H9 (cell line): Measurements from ENCODE around the gene CDH7. TPM values are rescaled to one million over a fixed set of nuclear protein-coding genes. Genes with fewer than 3 reads are reported as not detected.

Experiments used
- DNase-seq: peaks from one replicate; pipeline ENCODE4 v3.0.0-alpha.2; 2017
- H2AFZ ChIP-seq: one replicate; pipeline ENCODE4 v1.6.1; 2013; ENCODE audit warnings: mild to moderate bottlenecking, low read length, control low read depth, moderate library complexity
- H2AK5ac ChIP-seq: 2 replicates; pipeline ENCODE4 v1.6.1; 2013; ENCODE audit warnings: low read length, control low read depth, mixed read lengths; ENCODE audit not compliant: insufficient read length
- H2BK120ac ChIP-seq: one replicate; pipeline ENCODE4 v1.6.1; 2013; ENCODE audit warnings: low read depth, mild to moderate bottlenecking, low read length, control low read depth, inconsistent platforms; ENCODE audit not compliant: poor library complexity, severe bottlenecking
- H2BK12ac ChIP-seq: 2 replicates; pipeline ENCODE4 v1.6.1; 2013; ENCODE audit warnings: low read length, control low read depth, mixed read lengths, low read depth; ENCODE audit not compliant: insufficient read length
- H2BK15ac ChIP-seq: 2 replicates; pipeline ENCODE4 v1.6.1; 2013; ENCODE audit warnings: low read depth, low read length, control low read depth
- H2BK20ac ChIP-seq: one replicate; pipeline ENCODE4 v1.6.1; 2013; ENCODE audit warnings: low read depth, mild to moderate bottlenecking, low read length, control low read depth, inconsistent platforms; ENCODE audit not compliant: poor library complexity, severe bottlenecking
- H2BK5ac ChIP-seq: 2 replicates; pipeline ENCODE4 v1.6.1; 2013; ENCODE audit warnings: low read length, control low read depth, mixed read lengths; ENCODE audit not compliant: insufficient read length
- H3K14ac ChIP-seq: 2 replicates; pipeline ENCODE4 v1.6.1; 2013; ENCODE audit warnings: low read length, control low read depth; ENCODE audit not compliant: insufficient read depth
- H3K18ac ChIP-seq: 2 replicates; pipeline ENCODE4 v1.6.1; 2013; ENCODE audit warnings: low read depth, mild to moderate bottlenecking, mixed read lengths, low read length, control low read depth; ENCODE audit not compliant: insufficient read length
- H3K23ac ChIP-seq: 2 replicates; pipeline ENCODE4 v1.6.1; 2013; ENCODE audit warnings: low read length, control low read depth, mixed read lengths, low read depth; ENCODE audit not compliant: insufficient read length
- H3K23me2 ChIP-seq: 2 replicates; pipeline ENCODE4 v1.6.1; 2013; ENCODE audit warnings: low read depth, mild to moderate bottlenecking, mixed read lengths, low read length, control low read depth; ENCODE audit not compliant: insufficient read length, poor library complexity, severe bottlenecking
- H3K27ac ChIP-seq: 2 replicates; pipeline ENCODE4 v1.5.1; 2013; ENCODE audit warnings: low read length, control low read depth, mixed read lengths, low read depth; ENCODE audit not compliant: insufficient read length
- H3K27me3 ChIP-seq: 2 replicates; pipeline ENCODE4 v1.6.1; 2013; ENCODE audit warnings: low read length, control low read depth, inconsistent platforms; ENCODE audit not compliant: insufficient read depth
- H3K4ac ChIP-seq: 2 replicates; pipeline ENCODE4 v1.6.1; 2013; ENCODE audit warnings: low read depth, mild to moderate bottlenecking, control low read depth, inconsistent platforms, low read length, moderate library complexity
- H3K4me1 ChIP-seq: 2 replicates; pipeline ENCODE4 v1.6.1; 2013; ENCODE audit warnings: low read length, control low read depth, inconsistent platforms; ENCODE audit not compliant: insufficient read depth
- H3K4me2 ChIP-seq: 2 replicates; pipeline ENCODE4 v1.6.1; 2013; ENCODE audit warnings: low read length, control low read depth, mixed read lengths; ENCODE audit not compliant: insufficient read length, insufficient read depth
- H3K56ac ChIP-seq: 2 replicates; pipeline ENCODE4 v1.6.1; 2013; ENCODE audit warnings: low read depth, mild to moderate bottlenecking, mixed read lengths, low read length, control low read depth; ENCODE audit not compliant: insufficient read length
- H3K79me1 ChIP-seq: 2 replicates; pipeline ENCODE4 v1.6.1; 2013; ENCODE audit warnings: low read depth, mild to moderate bottlenecking, moderate library complexity, low read length, control low read depth, inconsistent platforms; ENCODE audit not compliant: insufficient read depth, poor library complexity, severe bottlenecking
- H3K79me2 ChIP-seq: 2 replicates; pipeline ENCODE4 v1.6.1; 2013; ENCODE audit warnings: low read length, control low read depth, inconsistent platforms; ENCODE audit not compliant: insufficient read depth
- H3K9ac ChIP-seq: 2 replicates; pipeline ENCODE4 v1.6.1; 2013; ENCODE audit warnings: low read length, control low read depth, mixed read lengths; ENCODE audit not compliant: insufficient read length; ENCODE audit errors: extremely low read depth
- H3K9me3 ChIP-seq: one replicate; pipeline ENCODE4 v1.6.1; 2013; ENCODE audit warnings: low read depth, low read length, inconsistent platforms; ENCODE audit not compliant: control insufficient read depth
- H3T11ph ChIP-seq: one replicate; pipeline ENCODE4 v1.6.1; 2013; ENCODE audit warnings: mild to moderate bottlenecking, low read length, control low read depth, inconsistent platforms
- H4K20me1 ChIP-seq: one replicate; pipeline ENCODE4 v1.6.1; 2013; ENCODE audit not compliant: control insufficient read depth, insufficient read length, insufficient read depth
- H4K5ac ChIP-seq: 2 replicates; pipeline ENCODE4 v1.6.1; 2013; ENCODE audit warnings: low read depth, mild to moderate bottlenecking, mixed read lengths, low read length, control low read depth; ENCODE audit not compliant: insufficient read length
- H4K8ac ChIP-seq: replicated peaks from 2 replicates; pipeline ENCODE4 v1.6.1; 2013; ENCODE audit warnings: low read length, control low read depth, mixed read lengths, low read depth; ENCODE audit not compliant: insufficient read length
- H4K91ac ChIP-seq: 2 replicates; pipeline ENCODE4 v1.6.1; 2013; ENCODE audit warnings: low read depth, mild to moderate bottlenecking, moderate library complexity, mixed read lengths, low read length, control low read depth; ENCODE audit not compliant: insufficient read length
- H3K27ac Mint-ChIP-seq, 3 experiments: 2 replicates in 2 of 3; 3 replicates in 1 of 3; pipeline ENCODE4 v1.8.0; 2020 to 2021; ENCODE audit warnings: mixed read lengths in 3 of 3, mild to moderate bottlenecking in 1 of 3, moderate library complexity in 1 of 3
- H3K27me3 Mint-ChIP-seq: 2 replicates; pipeline ENCODE4 v1.8.0; 2021; ENCODE audit warnings: low read depth, mild to moderate bottlenecking, moderate library complexity, mixed read lengths
- H3K36me3 Mint-ChIP-seq, 3 experiments: 2 replicates in 2 of 3; 3 replicates in 1 of 3; pipeline ENCODE4 v1.8.0; 2020 to 2021; ENCODE audit warnings: low read depth in 3 of 3, mixed read lengths in 3 of 3; ENCODE audit not compliant: insufficient read depth in 1 of 3
- H3K4me1 Mint-ChIP-seq, 2 experiments: 2 replicates each; pipeline ENCODE4 v1.8.0; 2020; ENCODE audit warnings: mixed read lengths in 2 of 2
- H3K4me3 Mint-ChIP-seq, 2 experiments: 2 replicates in 1 of 2; 3 replicates in 1 of 2; pipeline ENCODE4 v1.8.0; 2020 to 2021; ENCODE audit warnings: mild to moderate bottlenecking in 2 of 2, mixed read lengths in 2 of 2, moderate library complexity in 1 of 2
- H3K9me3 Mint-ChIP-seq, 2 experiments: 2 replicates in 1 of 2; 3 replicates in 1 of 2; pipeline ENCODE4 v1.8.0; 2020; ENCODE audit warnings: mild to moderate bottlenecking in 2 of 2, mixed read lengths in 2 of 2, moderate library complexity in 1 of 2
- CTCF ChIP-seq: fragments of 200-600 bp; sonication (generic); conservative IDR thresholded peaks from 3 replicates; pipeline ENCODE4 v1.8.0; 2021; ENCODE audit warnings: antibody characterized with exemption, mild to moderate bottlenecking
- WGBS: extraction: QIAGEN DNeasy Blood & Tissue Kit; methylation state at CpG from one replicate; pipeline ENCODE4 v1.1.7; 2013; ENCODE audit warnings: missing lambda C conversion rate, low lambda C conversion rate, mixed read lengths; ENCODE audit not compliant: insufficient read length; ENCODE audit errors: extremely low coverage; 5-methylcytosine and 5-hydroxymethylcytosine counted together
- total RNA-seq: library from RNA; stranded (reverse); gene quantifications from 2 replicates; pipeline ENCODE4 v1.2.1, GENCODE V29; 2021

Gene CDH7
- total RNA-seq, 1 experiment from 2014 or later, result 0.13 TPM

- no peak for TF ChIP-seq CTCF
- H2BK12ac ChIP-seq, result no peak overlapping the region
- no peaks in the 10 kb centered on the region for H3K4me1 ChIP-seq
- WGBS, result no CpG with 5 or more reads among the region's 3 CpGs
- no peaks in the 10 kb centered on the region for H3K9me3 ChIP-seq
- no peak for DNase-seq
- H2AFZ ChIP-seq, result no peak overlapping the region
- H3K4me3 Mint-ChIP-seq, result no peak overlapping the region
- no peak overlapping the region for H3K27ac ChIP-seq
- H3K4me2 ChIP-seq, result no peak overlapping the region
- H3K79me1 ChIP-seq, result no peaks in the 10 kb centered on the region
- no peaks in the 10 kb centered on the region for H3K79me2 ChIP-seq
- no peak overlapping the region for H4K5ac ChIP-seq
- H2AK5ac ChIP-seq, result no peak overlapping the region
- H3K18ac ChIP-seq, result no peak overlapping the region
- no peak overlapping the region for H3K4ac ChIP-seq
- no peak overlapping the region for H3K9ac ChIP-seq
- no peak overlapping the region for H3T11ph ChIP-seq
- no peak overlapping the region for H3K56ac ChIP-seq
- H3K23ac ChIP-seq, result no peak overlapping the region
- H3K27me3 ChIP-seq, result no peaks in the 10 kb centered on the region
- no peak overlapping the region for H2BK20ac ChIP-seq
- peaks cover 3% of the 10 kb centered on the region; the same call in 1 of the 2 replicates for H3K27me3 Mint-ChIP-seq
- H3K23me2 ChIP-seq, result no peaks in the 10 kb centered on the region
- no peak overlapping the region for H4K91ac ChIP-seq
- no peak overlapping the region for H2BK15ac ChIP-seq
- H3K4me1 Mint-ChIP-seq, result peaks cover 0 to 2% of the 10 kb centered on the region in 2 experiments; a peak in 2 of 4 replicates
- no peak overlapping the region for H3K14ac ChIP-seq
- no peak overlapping the region for H2BK5ac ChIP-seq
- no peak overlapping the region for H3K27ac Mint-ChIP-seq
- no peaks in the 10 kb centered on the region for H3K9me3 Mint-ChIP-seq
- no peaks in the 10 kb centered on the region for H3K36me3 Mint-ChIP-seq
- H4K20me1 ChIP-seq, result no peaks in the 10 kb centered on the region
- H4K8ac ChIP-seq, result no peak overlapping the region
- H2BK120ac ChIP-seq, result no peak overlapping the region
Observed at GRCh38 chr18:65761636-65762295, 11.0 kb downstream of the CDH7 start.
